NCI-H446 treated with DMSO at 0.1 percent for 48 hours (cell line): ENCODE data around the gene ADAMTS17.

Experiments
- DNase-seq: peaks from one replicate; lab custom pipeline; 2025; lab: John Stamatoyannopoulos, UW

Gene ADAMTS17

DNA sequence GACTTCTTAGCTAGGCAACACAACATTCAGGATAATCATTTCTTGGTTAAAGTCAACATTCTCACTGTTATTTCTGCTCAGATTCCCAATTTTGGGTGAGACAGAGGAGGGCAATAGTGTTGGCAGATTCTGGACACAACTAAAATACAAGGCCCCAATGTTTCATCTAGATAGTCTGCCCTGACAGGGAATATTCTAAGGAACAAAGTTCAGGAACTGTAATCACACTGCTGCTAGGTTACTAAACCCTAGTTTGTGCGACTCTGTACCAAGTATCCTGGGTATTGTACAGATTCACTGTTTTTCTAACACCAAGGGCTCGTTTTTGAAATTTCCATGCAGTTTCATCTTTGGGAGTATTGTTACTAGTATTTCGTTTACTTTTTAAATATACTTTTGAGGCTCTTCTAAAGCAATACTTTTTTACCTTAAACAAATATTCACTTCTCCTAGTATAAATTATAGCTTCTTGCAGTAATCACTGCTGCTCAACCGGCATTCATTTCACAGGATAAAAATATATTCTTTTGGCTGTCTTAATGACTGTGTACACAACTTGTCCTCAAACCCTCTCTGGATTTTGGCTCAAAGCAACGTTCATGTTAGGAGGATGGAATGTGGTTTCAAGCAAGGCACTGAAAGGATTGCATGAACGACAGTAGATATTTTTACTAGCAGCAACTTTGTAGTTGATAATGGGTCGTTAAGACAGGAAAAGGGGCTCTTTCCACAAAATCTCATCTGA is 167.4 kb downstream of the ADAMTS17 start:
- no peak for DNase-seq

DNA sequence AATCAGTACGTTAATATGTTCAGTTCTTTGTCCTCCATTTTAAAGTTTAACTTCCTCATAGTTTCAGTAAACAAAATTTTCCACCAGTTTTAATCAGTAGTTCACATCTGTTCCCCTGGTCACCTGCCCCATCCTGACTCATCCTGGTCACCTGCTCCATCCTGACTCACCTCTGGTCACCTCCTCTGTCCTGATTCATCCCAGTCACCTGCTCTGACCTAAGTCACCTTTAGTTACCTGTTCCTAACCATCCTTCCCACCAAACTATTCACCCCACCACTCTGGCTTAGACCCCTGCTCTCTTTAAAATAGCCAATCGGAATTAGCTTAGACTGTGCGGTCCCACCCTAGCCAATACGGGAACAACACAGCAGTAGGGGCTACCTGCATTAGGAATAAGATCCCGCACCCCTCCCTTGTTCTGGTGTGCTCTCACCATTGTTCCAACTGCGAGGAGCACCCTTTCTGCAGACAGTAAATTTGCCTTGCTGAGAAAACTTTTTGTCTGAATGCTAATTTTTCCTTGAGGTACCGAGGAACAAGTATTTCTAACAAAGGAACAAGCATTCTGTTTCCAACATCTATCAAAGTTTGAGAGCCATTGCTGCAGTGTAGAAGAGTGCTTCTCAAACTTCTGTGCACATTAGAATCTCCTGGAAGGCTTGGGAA is 169.3 kb downstream of the ADAMTS17 start:
- DNase-seq = no peak

DNA sequence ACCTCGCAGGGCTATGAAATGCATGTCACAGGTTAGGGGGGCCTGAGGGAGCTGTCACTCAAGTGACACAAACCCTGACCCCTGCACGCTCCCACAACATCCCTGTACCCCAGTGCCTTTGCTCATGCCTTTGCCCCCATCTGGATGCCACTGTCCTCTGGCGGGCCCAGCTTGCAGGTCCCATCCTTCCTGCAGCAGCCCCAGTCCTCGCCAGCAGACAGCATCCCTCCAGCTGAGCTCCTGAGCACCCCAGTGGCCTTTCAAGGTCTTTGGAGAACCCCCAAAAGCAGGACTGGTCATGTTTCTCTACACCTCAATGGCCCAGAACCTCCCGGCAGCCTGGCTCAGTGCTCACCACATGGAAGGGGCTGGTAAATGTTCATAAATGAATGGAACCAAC is 170.4 kb downstream of the ADAMTS17 start:
- no peak for DNase-seq

DNA sequence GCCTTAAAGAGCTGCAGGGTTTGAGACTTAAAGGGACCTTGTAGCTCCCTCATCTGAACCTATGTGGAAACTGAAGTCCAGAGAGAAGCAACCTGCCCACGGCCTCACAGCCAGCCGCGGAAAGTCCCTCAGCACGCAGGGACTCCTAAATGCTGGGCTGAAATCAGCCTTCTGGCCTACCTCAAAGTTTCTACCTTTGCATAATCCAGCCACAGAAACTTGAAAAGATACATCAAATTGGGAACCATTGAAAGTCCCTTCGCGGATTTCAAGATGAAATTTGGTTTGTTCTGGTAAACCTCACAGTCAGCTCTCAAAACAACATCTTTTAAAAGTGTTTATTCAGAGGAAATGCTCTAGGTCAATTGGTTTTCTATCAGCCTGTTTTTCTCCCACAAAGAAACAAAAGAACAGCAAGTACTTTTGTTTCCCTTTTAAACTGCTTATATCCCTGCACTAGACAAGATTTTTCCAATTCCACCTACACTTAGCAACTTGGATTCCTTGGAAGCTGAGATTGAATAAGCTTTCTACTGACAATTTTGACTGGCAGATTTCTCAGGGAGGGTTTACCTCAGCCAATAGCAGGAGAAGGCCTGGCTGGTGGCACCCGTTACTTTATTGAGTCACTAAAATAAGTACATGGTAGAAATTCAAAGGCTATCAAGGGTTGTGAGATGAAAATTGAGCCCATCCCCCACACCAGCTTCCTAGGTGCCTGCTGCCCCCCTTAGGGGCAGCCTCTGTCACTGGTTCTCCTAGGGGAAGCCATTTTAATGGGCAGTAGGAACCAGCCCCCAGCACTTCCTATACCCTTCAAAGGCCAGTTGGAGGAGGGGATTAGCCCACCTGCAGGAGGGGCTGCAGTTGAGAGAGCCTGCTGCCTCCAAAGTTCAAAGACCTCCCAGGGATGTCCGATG is 171.2 kb downstream of the ADAMTS17 start:
- no peak for DNase-seq

DNA sequence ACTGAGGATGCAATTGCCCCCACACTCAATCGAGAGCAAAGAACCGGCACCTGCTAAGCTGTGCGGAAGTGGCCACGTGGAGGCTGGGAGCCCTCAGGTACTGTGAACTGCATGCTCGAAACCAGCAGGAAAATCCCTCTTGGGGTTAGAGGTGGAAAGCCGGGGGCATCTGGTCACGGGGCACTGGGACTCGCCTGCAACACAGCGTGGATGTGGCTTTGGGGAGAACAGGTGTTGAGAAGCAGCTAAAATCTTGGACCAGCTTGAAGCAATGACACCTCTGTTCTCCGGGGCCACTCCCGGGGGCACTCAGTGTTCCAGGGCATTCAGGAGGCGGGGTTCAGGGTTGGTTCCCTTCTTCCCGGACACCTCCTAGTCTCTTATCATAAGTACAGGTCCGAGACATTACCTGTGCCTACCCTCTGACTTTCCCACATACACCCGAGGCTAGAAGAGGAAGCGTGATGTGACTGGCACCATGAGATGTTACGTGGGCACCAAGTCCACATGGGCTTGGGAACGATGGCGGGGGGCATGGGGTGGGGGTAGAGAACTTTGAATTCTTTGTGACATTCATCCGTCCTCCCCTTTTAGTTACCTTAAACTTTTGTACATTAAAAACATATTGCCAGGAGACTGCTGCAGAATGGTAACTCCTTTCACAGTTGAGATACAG is 172.0 kb downstream of the ADAMTS17 start:
- no peak for DNase-seq

- DNase-seq = no peak
Observed at GRCh38 chr15:100168787-100169186, 173.0 kb downstream of the ADAMTS17 start.

GRCh38 chr15:100167884-100168375 is 173.8 kb downstream of the ADAMTS17 start:
- no peak for DNase-seq

GRCh38 chr15:100166313-100166712 is 175.5 kb downstream of the ADAMTS17 start:
- DNase-seq = no peak

DNA sequence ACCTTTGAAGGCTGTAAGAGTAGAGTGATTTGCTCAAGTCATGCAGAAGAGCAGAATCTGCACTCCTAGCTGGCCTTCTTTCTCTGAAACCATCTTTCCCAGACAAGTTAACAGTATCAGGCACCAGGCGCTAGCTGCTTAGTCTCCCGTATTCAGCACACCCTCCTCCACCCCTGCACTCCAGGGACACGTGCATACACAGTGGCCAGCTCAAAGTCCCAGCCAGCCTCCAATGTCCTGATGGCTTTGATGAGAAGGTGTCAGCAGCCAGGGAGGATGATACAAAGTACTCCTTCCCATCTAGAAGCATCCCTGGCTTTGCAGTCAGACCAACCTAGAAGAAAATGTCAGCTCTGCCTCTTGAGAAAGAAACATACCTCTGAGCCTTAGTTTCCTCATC is 177.8 kb downstream of the ADAMTS17 start:
- DNase-seq = no peak

- no peak for DNase-seq
Observed at GRCh38 chr15:100160953-100161352, 180.8 kb downstream of the ADAMTS17 start.

GRCh38 chr15:100159436-100159835 is 182.3 kb downstream of the ADAMTS17 start:
- DNase-seq = no peak

GRCh38 chr15:100158356-100158755 is 183.4 kb downstream of the ADAMTS17 start:
- no peak for DNase-seq

DNA sequence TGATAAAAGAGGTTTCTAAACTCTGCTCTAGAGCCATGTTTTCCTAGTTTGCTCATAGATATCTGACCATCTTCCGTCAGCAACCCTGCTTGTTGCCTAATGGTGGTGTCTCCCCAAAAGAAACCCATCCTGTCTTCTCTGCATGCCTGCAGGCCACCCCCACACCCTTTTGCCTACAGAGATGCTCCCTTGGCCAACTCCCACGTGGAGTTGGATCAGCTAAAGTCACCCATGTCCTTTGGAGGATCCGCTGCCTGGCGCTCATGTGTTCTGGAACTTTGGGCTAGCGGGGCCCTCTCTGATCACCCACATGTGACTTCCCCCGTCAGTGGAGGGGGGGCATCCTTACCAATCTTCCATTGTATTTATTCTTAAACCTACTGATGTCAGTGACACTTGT is 185.6 kb downstream of the ADAMTS17 start:
- no peak for DNase-seq

GRCh38 chr15:100154338-100154737 is 187.4 kb downstream of the ADAMTS17 start:
- DNase-seq = no peak

GRCh38 chr15:100152463-100152862 is 189.3 kb downstream of the ADAMTS17 start:
- no peak for DNase-seq

- no peak for DNase-seq
Observed at GRCh38 chr15:100150906-100151305, 190.9 kb downstream of the ADAMTS17 start.

GRCh38 chr15:100147828-100148227 is 193.9 kb downstream of the ADAMTS17 start:
- no peak for DNase-seq

GRCh38 chr15:100143378-100143777 is 198.4 kb downstream of the ADAMTS17 start:
- no peak for DNase-seq

DNA sequence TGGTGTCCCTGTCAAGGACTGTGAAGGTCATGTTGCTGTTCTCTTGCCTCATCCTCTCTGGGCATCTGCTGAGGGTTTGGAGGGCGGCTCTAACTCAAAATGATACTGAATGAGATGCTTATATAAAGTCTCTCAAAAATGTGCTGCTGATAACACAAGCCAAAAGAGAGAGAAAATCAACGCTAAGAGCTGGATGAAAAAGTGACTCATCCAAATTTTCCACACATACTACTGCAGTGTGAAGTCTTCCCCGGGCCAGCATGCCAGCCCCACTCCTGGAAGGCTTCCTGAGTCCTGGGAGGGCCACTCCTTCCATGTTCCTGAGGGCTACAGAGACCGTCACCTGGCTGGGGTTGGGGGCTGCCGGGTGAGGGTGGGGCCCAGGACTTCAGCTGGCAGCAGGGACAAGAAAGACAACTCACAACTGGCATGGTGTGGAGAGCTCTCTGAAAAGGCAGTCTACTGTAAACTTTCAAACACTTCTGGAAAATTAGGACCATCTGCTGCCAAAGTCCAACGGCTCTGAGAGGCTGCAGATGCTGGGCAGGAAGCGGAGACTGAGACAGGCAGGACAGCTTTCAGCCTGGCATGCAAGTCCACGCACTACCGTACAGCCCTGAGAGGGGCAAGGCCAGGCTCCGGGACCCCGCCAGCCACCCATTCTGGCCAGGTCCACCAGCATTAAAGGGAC is 200.3 kb downstream of the ADAMTS17 start:
- no peak for DNase-seq

- DNase-seq = no peak
Observed at GRCh38 chr15:100140527-100141308, 201.1 kb downstream of the ADAMTS17 start.
